Dendritic cell treated with granulocyte-macrophage colony-stimulating factor and Interleukin-4, amounts not matched to agents 40 ng/mL and 50 ng/mL, for 4 days (primary cell): ENCODE data around the gene DOP1A.
A peak's percentile ranks its signal among the peaks of the same experiment; 100 is the strongest.

Experiments used
- H3K27ac Mint-ChIP-seq: one replicate; pipeline ENCODE4 v1.8.0; 2022; ENCODE audit warnings: mild to moderate bottlenecking, mixed read lengths
- H3K27me3 Mint-ChIP-seq: one replicate; pipeline ENCODE4 v1.8.0; 2022; ENCODE audit warnings: mild to moderate bottlenecking, mixed read lengths
- H3K36me3 Mint-ChIP-seq: one replicate; pipeline ENCODE4 v1.8.0; 2022; ENCODE audit warnings: low read depth, mixed read lengths
- H3K4me1 Mint-ChIP-seq: one replicate; pipeline ENCODE4 v1.8.0; 2022; ENCODE audit warnings: low read depth, mixed read lengths
- H3K4me3 Mint-ChIP-seq: one replicate; pipeline ENCODE4 v1.8.0; 2022; ENCODE audit warnings: mild to moderate bottlenecking, moderate library complexity, mixed read lengths
- H3K9me3 Mint-ChIP-seq: one replicate; pipeline ENCODE4 v1.8.0; 2022; ENCODE audit warnings: mixed read lengths
- intact Hi-C: fragments of 100-400 bp; cut with micrococcal nuclease; formaldehyde crosslinking; loops from one replicate; pipeline ENCODE4 v1.15.0; 2022

DOP1A gene

GRCh38 chr6:83062225-83062624 lies 5.2 kb upstream of the DOP1A start:
- no peaks in the 10 kb centered on the region for H3K9me3 Mint-ChIP-seq
- H3K27me3 Mint-ChIP-seq, result no peaks in the 10 kb centered on the region
- no peak overlapping the region for H3K27ac Mint-ChIP-seq
- peaks cover 7% of the 10 kb centered on the region for H3K36me3 Mint-ChIP-seq
- intact Hi-C loops, result loop anchor here (10.0 kb wide), 1 partner anchor 453 kb away; the partner anchor contains the start of gene PRSS35
- no peak overlapping the region for H3K4me3 Mint-ChIP-seq
- peaks cover 10% of the 10 kb centered on the region for H3K4me1 Mint-ChIP-seq

- intact Hi-C loops, result loop anchor here (2.0 to 10.0 kb wide), 4 partner anchors 47 to 819 kb away; partner anchors contain the start of genes IBTK and PRSS35
- H3K4me3 Mint-ChIP-seq, result peak within 1 kb of the TSS; percentile 92
Measured at GRCh38 chr6:83065511-83066192, 1.8 kb upstream of the DOP1A start, which contains the start of gene UBE3D. UBE3D (minus strand) TSS chr6:83065841; CDS start chr6:83065718, 123 bp downstream.

GRCh38 chr6:83068616-83069015 lies 1.1 kb downstream of the DOP1A start:
- intact Hi-C loops, result loop anchor here (2.0 to 10.0 kb wide), 4 partner anchors 44 to 446 kb away; partner anchors contain the start of genes PGM3, PRSS35 and RWDD2A
- H3K36me3 Mint-ChIP-seq, result peaks cover 7% of the 10 kb centered on the region
- no peaks in the 10 kb centered on the region for H3K27me3 Mint-ChIP-seq
- H3K27ac Mint-ChIP-seq, result no peak overlapping the region
- H3K4me1 Mint-ChIP-seq, result peaks cover 36% of the 10 kb centered on the region
- H3K9me3 Mint-ChIP-seq, result no peaks in the 10 kb centered on the region
- H3K4me3 Mint-ChIP-seq, result peak overlapping the region; percentile 87

More at GRCh38 chr6:83065511-83066192, 1.8 kb upstream of the DOP1A start, which contains the start of gene UBE3D:
- no peaks in the 10 kb centered on the region for H3K9me3 Mint-ChIP-seq
- peak within 1 kb of the TSS; percentile 61 for H3K27ac Mint-ChIP-seq
- peaks cover 7% of the 10 kb centered on the region for H3K36me3 Mint-ChIP-seq
- no peaks in the 10 kb centered on the region for H3K27me3 Mint-ChIP-seq
- peaks cover 25% of the 10 kb centered on the region for H3K4me1 Mint-ChIP-seq

GRCh38 chr6:83069633-83070032 lies 2.2 kb downstream of the DOP1A start:
- intact Hi-C loops, result loop anchor here (2.0 to 10.0 kb wide), 6 partner anchors 43 to 1155 kb away; partner anchors contain the start of genes CEP162, PGM3, PRSS35 and RWDD2A
- Mint-ChIP-seq H3K9me3 (no peaks in the 10 kb centered on the region), H3K4me3 (no peak overlapping the region), H3K27ac (no peak overlapping the region), H3K27me3 (no peaks in the 10 kb centered on the region), H3K4me1 (peaks cover 34% of the 10 kb centered on the region), H3K36me3 (peaks cover 7% of the 10 kb centered on the region)

- peak overlapping the region; percentile 88 for H3K27ac Mint-ChIP-seq
- intact Hi-C loops, result loop anchor here (10.0 kb wide), 2 partner anchors 794 to 1154 kb away; partner anchors contain the start of gene CEP162
- H3K27me3 Mint-ChIP-seq, result no peaks in the 10 kb centered on the region
- H3K36me3 Mint-ChIP-seq, result peaks cover 10% of the 10 kb centered on the region
- H3K4me3 Mint-ChIP-seq, result no peak overlapping the region
- H3K9me3 Mint-ChIP-seq, result no peaks in the 10 kb centered on the region
- H3K4me1 Mint-ChIP-seq, result peaks cover 35% of the 10 kb centered on the region
Measured at GRCh38 chr6:83071023-83071422, 3.6 kb downstream of the DOP1A start.

- no peaks in the 10 kb centered on the region for H3K27me3 Mint-ChIP-seq
- no peak overlapping the region for H3K4me3 Mint-ChIP-seq
- intact Hi-C loops, result loop anchor here (10.0 kb wide), 2 partner anchors 793 to 1153 kb away; partner anchors contain the start of gene CEP162
- no peaks in the 10 kb centered on the region for H3K9me3 Mint-ChIP-seq
- H3K36me3 Mint-ChIP-seq, result peaks cover 16% of the 10 kb centered on the region
- H3K4me1 Mint-ChIP-seq, result peaks cover 35% of the 10 kb centered on the region
- H3K27ac Mint-ChIP-seq, result no peak overlapping the region
Measured at GRCh38 chr6:83071707-83072106, 4.2 kb downstream of the DOP1A start.

- intact Hi-C loops, result loop anchor here (10.0 kb wide), 2 partner anchors 792 to 1152 kb away; partner anchors contain the start of gene CEP162
- H3K36me3 Mint-ChIP-seq, result peaks cover 12% of the 10 kb centered on the region
- no peaks in the 10 kb centered on the region for H3K9me3 Mint-ChIP-seq
- H3K4me3 Mint-ChIP-seq, result no peak overlapping the region
- peaks cover 35% of the 10 kb centered on the region for H3K4me1 Mint-ChIP-seq
- peak overlapping the region; percentile 48 for H3K27ac Mint-ChIP-seq
- no peaks in the 10 kb centered on the region for H3K27me3 Mint-ChIP-seq
Measured at GRCh38 chr6:83072726-83073125, 5.3 kb downstream of the DOP1A start.

- no peaks in the 10 kb centered on the region for H3K27me3 Mint-ChIP-seq
- H3K4me1 Mint-ChIP-seq, result peaks cover 33% of the 10 kb centered on the region
- H3K36me3 Mint-ChIP-seq, result peaks cover 9% of the 10 kb centered on the region
- H3K9me3 Mint-ChIP-seq, result no peaks in the 10 kb centered on the region
- peak overlapping the region; percentile 48 for H3K27ac Mint-ChIP-seq
- no peak overlapping the region for H3K4me3 Mint-ChIP-seq
- intact Hi-C loops, result loop anchor here (10.0 kb wide), 2 partner anchors 791 to 1151 kb away; partner anchors contain the start of gene CEP162
Measured at GRCh38 chr6:83073615-83074014, 6.1 kb downstream of the DOP1A start.

- Mint-ChIP-seq H3K9me3 (no peaks in the 10 kb centered on the region), H3K4me3 (no peak overlapping the region), H3K27me3 (no peaks in the 10 kb centered on the region), H3K36me3 (peaks cover 4% of the 10 kb centered on the region), H3K4me1 (peaks cover 8% of the 10 kb centered on the region), H3K27ac (no peak overlapping the region)
- intact Hi-C loops, result no loop called here
Measured at GRCh38 chr6:83083476-83083875, 16.0 kb downstream of the DOP1A start.

- no peaks in the 10 kb centered on the region for H3K4me1 Mint-ChIP-seq
- H3K27ac Mint-ChIP-seq, result no peak overlapping the region
- H3K36me3 Mint-ChIP-seq, result peaks cover 13% of the 10 kb centered on the region
- H3K9me3 Mint-ChIP-seq, result peaks cover 11% of the 10 kb centered on the region
- H3K4me3 Mint-ChIP-seq, result no peak overlapping the region
- intact Hi-C loops, result no loop called here
- H3K27me3 Mint-ChIP-seq, result no peaks in the 10 kb centered on the region
Measured at GRCh38 chr6:83086751-83087150, 19.3 kb downstream of the DOP1A start.

GRCh38 chr6:83092756-83093399 lies 25.4 kb downstream of the DOP1A start:
- Mint-ChIP-seq H3K27ac (no peak overlapping the region), H3K27me3 (no peaks in the 10 kb centered on the region), H3K4me3 (no peak overlapping the region), H3K9me3 (peaks cover 20% of the 10 kb centered on the region), H3K4me1 (no peaks in the 10 kb centered on the region), H3K36me3 (peaks cover 9% of the 10 kb centered on the region)
- intact Hi-C loops, result no loop called here

- intact Hi-C loops, result no loop called here
- Mint-ChIP-seq H3K27me3 (no peaks in the 10 kb centered on the region), H3K9me3 (peaks cover 8% of the 10 kb centered on the region), H3K36me3 (peaks cover 24% of the 10 kb centered on the region), H3K27ac (no peak overlapping the region), H3K4me1 (no peaks in the 10 kb centered on the region), H3K4me3 (no peak overlapping the region)
Measured at GRCh38 chr6:83096791-83097190, 29.3 kb downstream of the DOP1A start.

GRCh38 chr6:83097204-83097603 lies 29.7 kb downstream of the DOP1A start:
- H3K36me3 Mint-ChIP-seq, result peaks cover 28% of the 10 kb centered on the region
- H3K4me1 Mint-ChIP-seq, result no peaks in the 10 kb centered on the region
- intact Hi-C loops, result no loop called here
- H3K4me3 Mint-ChIP-seq, result no peak overlapping the region
- no peak overlapping the region for H3K27ac Mint-ChIP-seq
- H3K9me3 Mint-ChIP-seq, result peaks cover 8% of the 10 kb centered on the region
- H3K27me3 Mint-ChIP-seq, result no peaks in the 10 kb centered on the region

GRCh38 chr6:83097675-83098074 lies 30.2 kb downstream of the DOP1A start:
- H3K36me3 Mint-ChIP-seq, result peaks cover 33% of the 10 kb centered on the region
- H3K9me3 Mint-ChIP-seq, result peaks cover 8% of the 10 kb centered on the region
- no peaks in the 10 kb centered on the region for H3K27me3 Mint-ChIP-seq
- H3K4me3 Mint-ChIP-seq, result no peak overlapping the region
- H3K27ac Mint-ChIP-seq, result no peak overlapping the region
- no peaks in the 10 kb centered on the region for H3K4me1 Mint-ChIP-seq
- intact Hi-C loops, result no loop called here
